CD14-positive monocyte (primary cell): ENCODE measurements around the gene OTOG. TPM values are rescaled to one million over a fixed set of nuclear protein-coding genes. Genes with fewer than 3 reads are reported as not detected.

ENCODE experiments used
- DNase-seq, 3 donors: peaks; one replicate each; pipeline ENCODE4 v3.0.0-alpha.2; 2011 to 2022
- H2AFZ ChIP-seq: 2 replicates; pipeline ENCODE4 v1.6.0; 2012; ENCODE audit warnings: mild to moderate bottlenecking, low read depth, low read length, inconsistent platforms; ENCODE audit not compliant: insufficient read depth, poor library complexity, severe bottlenecking
- H3K27ac ChIP-seq, 2 donors: 1 replicate in 1 of 2; 2 replicates in 1 of 2; pipeline ENCODE4 v1.5.1; 2012 to 2013; ENCODE audit warnings: low read length in 2 of 2, control low read depth in 1 of 2, inconsistent platforms in 1 of 2, low read depth in 1 of 2, mild to moderate bottlenecking in 1 of 2
- H3K27me3 ChIP-seq, 2 donors: one replicate each; pipeline versions ENCODE4 v1.6.0 to v1.6.1; 2011 to 2013; ENCODE audit warnings: low read length in 2 of 2; ENCODE audit not compliant: control insufficient read depth in 2 of 2, insufficient read depth in 2 of 2
- H3K36me3 ChIP-seq, 2 donors: replicated peaks in 1 of 2; 1 replicate in 1 of 2; 2 replicates in 1 of 2; pipeline versions ENCODE4 v1.5.1 to v1.6.1; 2012 to 2013; ENCODE audit warnings: low read length in 2 of 2, control low read depth in 1 of 2, inconsistent platforms in 1 of 2, mild to moderate bottlenecking in 1 of 2; ENCODE audit not compliant: insufficient read depth in 2 of 2, control insufficient read depth in 1 of 2
- H3K4me1 ChIP-seq, 2 donors: 1 replicate in 1 of 2; 2 replicates in 1 of 2; pipeline versions ENCODE4 v1.5.1 to v1.6.1; 2012 to 2013; ENCODE audit warnings: low read length in 2 of 2, control low read depth in 1 of 2, inconsistent platforms in 1 of 2, mild to moderate bottlenecking in 1 of 2, moderate library complexity in 1 of 2; ENCODE audit not compliant: insufficient read depth in 2 of 2, control insufficient read depth in 1 of 2
- H3K4me2 ChIP-seq: replicated peaks from 2 replicates; pipeline ENCODE3; 2012; ENCODE audit warnings: low read length, moderate library complexity, mild to moderate bottlenecking; ENCODE audit not compliant: poor library complexity, severe bottlenecking; ENCODE audit errors: extremely low read depth
- H3K4me3 ChIP-seq, 3 experiments: fragments of 200-600 bp in 1 of 3; sonication (generic) in 1 of 3; replicated peaks in 1 of 3; 1 replicate in 2 of 3; 2 replicates in 1 of 3; pipeline ENCODE4 v1.5.1; 2011 to 2013; ENCODE audit warnings: low read length in 3 of 3, mild to moderate bottlenecking in 3 of 3, control low read depth in 2 of 3, low read depth in 2 of 3, inconsistent platforms in 1 of 3, moderate library complexity in 1 of 3
- H3K79me2 ChIP-seq: 2 replicates; pipeline ENCODE4 v1.6.0; 2012; ENCODE audit warnings: mild to moderate bottlenecking, control low read depth, inconsistent platforms, low read length, moderate library complexity; ENCODE audit not compliant: insufficient read depth
- H3K9ac ChIP-seq: 2 replicates; pipeline ENCODE4 v1.6.0; 2017; ENCODE audit warnings: low read length, mild to moderate bottlenecking; ENCODE audit not compliant: insufficient read depth, poor library complexity, severe bottlenecking
- H3K9me3 ChIP-seq, 2 donors: replicated peaks in 1 of 2; 1 replicate in 1 of 2; 2 replicates in 1 of 2; pipeline versions ENCODE4 v1.5.1 to v1.6.1; 2012 to 2013; ENCODE audit warnings: low read length in 2 of 2, control low read depth in 1 of 2; ENCODE audit not compliant: control insufficient read depth in 1 of 2, insufficient read depth in 1 of 2
- H4K20me1 ChIP-seq: 2 replicates; pipeline ENCODE4 v1.6.0; 2012; ENCODE audit warnings: mild to moderate bottlenecking, low read length, control low read depth, moderate library complexity; ENCODE audit not compliant: insufficient read depth
- H3K27ac Mint-ChIP-seq, 7 donors: one replicate each; pipeline ENCODE4 v1.8.0; 2020; ENCODE audit warnings: mild to moderate bottlenecking in 7 of 7, mixed read lengths in 7 of 7, moderate library complexity in 6 of 7, inconsistent platforms in 2 of 7
- H3K27me3 Mint-ChIP-seq, 3 donors: one replicate each; pipeline ENCODE4 v1.8.0; 2021 to 2022; ENCODE audit warnings: low read depth in 3 of 3, mild to moderate bottlenecking in 3 of 3, mixed read lengths in 3 of 3, moderate library complexity in 3 of 3, inconsistent platforms in 1 of 3
- H3K36me3 Mint-ChIP-seq, 2 donors: one replicate each; pipeline ENCODE4 v1.8.0; 2020; ENCODE audit warnings: mixed read lengths in 2 of 2, inconsistent platforms in 1 of 2, mild to moderate bottlenecking in 1 of 2
- H3K4me1 Mint-ChIP-seq: one replicate; pipeline ENCODE4 v1.8.0; 2020; ENCODE audit warnings: mild to moderate bottlenecking, mixed read lengths
- H3K4me3 Mint-ChIP-seq, 2 donors: one replicate each; pipeline ENCODE4 v1.8.0; 2020; ENCODE audit warnings: mild to moderate bottlenecking in 2 of 2, mixed read lengths in 2 of 2, moderate library complexity in 1 of 2
- H3K9me3 Mint-ChIP-seq, 7 donors: one replicate each; pipeline ENCODE4 v1.8.0; 2020 to 2022; ENCODE audit warnings: mixed read lengths in 7 of 7, mild to moderate bottlenecking in 6 of 7, moderate library complexity in 6 of 7, inconsistent platforms in 2 of 7
- CTCF ChIP-seq: fragments of 200-600 bp; IDR thresholded peaks from one replicate; pipeline ENCODE4 v1.8.0; 2022; ENCODE audit warnings: antibody characterized with exemption, mild to moderate bottlenecking
- WGBS: methylation state at CpG from one replicate; pipeline ENCODE4 v1.1.5; 2013; ENCODE audit warnings: missing lambda C conversion rate; ENCODE audit not compliant: insufficient coverage; 5-methylcytosine and 5-hydroxymethylcytosine counted together
- intact Hi-C, 2 donors: fragments of 100-400 bp; cut with micrococcal nuclease; formaldehyde crosslinking; loops; one replicate each; pipeline versions ENCODE4 v1.15.0 to v1.15.1; 2023
- polyA plus RNA-seq, 3 donors: library from polyadenylated mRNA; depleted of rRNA in 1 of 3; unstranded in 2 of 3; stranded (reverse) in 1 of 3; fragments of 300-500 nt in 2 of 3; fragments of >200 nt in 1 of 3; fragmentation: Illumina TruSeq in 2 of 3; gene quantifications; 1 replicate in 2 of 3; 2 replicates in 1 of 3; pipeline ENCODE4 v1.2.3, GENCODE V29; 2012 to 2021

Gene OTOG
- polyA plus RNA-seq, 3 donors: not detected

- no peak overlapping the region for H3K9ac ChIP-seq
- no peak overlapping the region for H3K4me3 ChIP-seq
- no peak overlapping the region for H2AFZ ChIP-seq
- Mint-ChIP-seq H3K36me3 (no peaks in the 10 kb centered on the region), H3K4me1 (no peaks in the 10 kb centered on the region), H3K4me3 (no peak overlapping the region), H3K27ac (no peak overlapping the region), H3K9me3 (peaks cover 0 to 3% (median 0%) of the 10 kb centered on the region in 7 donors), H3K27me3 (peaks cover 1 to 3% (median 3%) of the 10 kb centered on the region in 3 donors)
- 83% methylated on average over 16 of the region's 17 CpGs for WGBS
- intact Hi-C loops: no loop called here
- no peaks in the 10 kb centered on the region for H3K9me3 ChIP-seq
- H3K27ac ChIP-seq: no peak overlapping the region
- H3K79me2 ChIP-seq: no peaks in the 10 kb centered on the region
- H3K27me3 ChIP-seq: no peaks in the 10 kb centered on the region
- H3K36me3 ChIP-seq: no peaks in the 10 kb centered on the region
- H3K4me2 ChIP-seq: no peak overlapping the region
- no peak for DNase-seq
- no peaks in the 10 kb centered on the region for H3K4me1 ChIP-seq
- no peak for TF ChIP-seq CTCF
- H4K20me1 ChIP-seq: no peaks in the 10 kb centered on the region
These were observed 24.4 kb upstream of the OTOG start for GRCh38 chr11:17522655-17523054.

GRCh38 chr11:17524221-17524620 lies 22.8 kb upstream of the OTOG start:
- no peak for DNase-seq
- Mint-ChIP-seq H3K9me3 (peaks cover 0 to 3% (median 0%) of the 10 kb centered on the region in 7 donors), H3K4me1 (no peaks in the 10 kb centered on the region), H3K36me3 (no peaks in the 10 kb centered on the region), H3K27ac (no peak overlapping the region), H3K27me3 (peaks cover 1 to 4% (median 2%) of the 10 kb centered on the region in 3 donors), H3K4me3 (no peak overlapping the region)
- intact Hi-C loops: no loop called here
- Histone ChIP-seq H3K79me2 (no peaks in the 10 kb centered on the region), H3K4me1 (no peaks in the 10 kb centered on the region), H3K4me2 (no peak overlapping the region), H4K20me1 (no peaks in the 10 kb centered on the region), H3K9me3 (no peaks in the 10 kb centered on the region), H3K27ac (no peak overlapping the region), H3K9ac (no peak overlapping the region), H3K27me3 (no peaks in the 10 kb centered on the region), H3K36me3 (no peaks in the 10 kb centered on the region), H3K4me3 (no peak overlapping the region), H2AFZ (no peak overlapping the region)
- WGBS: 85% methylated on average over 5 of the region's 9 CpGs
- TF ChIP-seq CTCF: no peak
